ENCODE measurements around the gene NUAK2. TPM values are rescaled to one million over a fixed set of nuclear protein-coding genes. Genes with fewer than 3 reads are reported as not detected.

Gene NUAK2
- total and polyA plus RNA-seq, 4 donors: 1.3 to 2.4 (median 2.1) TPM

DNA sequence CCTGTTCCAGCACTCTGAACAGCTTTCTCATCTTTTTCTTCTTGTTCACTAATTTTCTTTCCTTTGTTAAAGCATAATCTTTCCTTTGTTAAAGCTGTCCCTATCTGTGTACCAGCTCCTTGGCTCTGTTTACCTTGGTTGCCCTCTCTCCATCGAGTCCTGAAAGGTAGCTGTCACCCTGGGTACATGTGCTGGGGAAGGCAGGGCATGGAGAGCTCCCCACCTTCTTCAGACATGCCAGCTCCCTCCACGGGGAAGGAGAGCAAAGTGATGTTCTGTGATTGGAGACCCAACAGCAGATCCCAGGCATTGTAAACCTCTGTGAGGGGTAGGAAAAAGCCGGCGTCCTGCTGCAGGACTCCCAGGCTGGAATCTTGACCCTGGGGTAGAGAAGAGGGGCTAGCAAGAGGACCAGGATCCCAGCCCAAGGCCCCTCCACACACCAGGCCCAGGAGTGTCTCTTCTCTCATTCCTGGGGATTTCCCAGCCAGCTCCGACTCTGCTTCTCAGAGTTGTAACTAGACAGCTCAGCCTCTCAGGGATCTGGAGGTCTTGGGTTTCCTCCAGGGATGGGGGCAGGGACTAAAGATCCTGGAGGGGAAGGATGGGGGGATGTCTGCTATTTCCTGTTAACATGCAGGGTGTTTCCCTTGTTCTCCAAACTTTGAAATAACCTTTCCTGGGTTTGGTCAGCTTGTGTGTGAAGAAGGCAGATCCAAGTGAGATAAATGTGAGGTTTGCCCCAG, 59.4 kb downstream of the NUAK2 start:
- WGBS: 47% methylated on average over 5 of the region's 5 CpGs
- peaks cover 0 to 5% (median 3%) of the 10 kb centered on the region in 4 donors for H3K4me1 ChIP-seq (ENCODE audit: control insufficient read depth in 4 of 4, insufficient read depth in 4 of 4, low read length in 3 of 4)
- no peak overlapping the region for H3K9ac ChIP-seq (ENCODE audit: low read depth in 1 of 2, low read length in 2 of 2)

GRCh38 chr1:205260948-205261732, 60.4 kb downstream of the NUAK2 start:
- DNase-seq (ENCODE audit: low spot score): no peak
- Histone ChIP-seq H3K27me3 (ENCODE audit: control insufficient read depth in 4 of 4, insufficient read depth in 4 of 4, low read length in 3 of 4) (peaks cover 0 to 2% (median 0%) of the 10 kb centered on the region in 4 donors), H3K9me3 (ENCODE audit: control insufficient read depth in 4 of 4, low read length in 3 of 4) (no peaks in the 10 kb centered on the region), H3K27ac (ENCODE audit: low read depth in 1 of 2, low read length in 2 of 2) (no peak overlapping the region), H3K36me3 (ENCODE audit: control insufficient read depth in 4 of 4, insufficient read depth in 3 of 4, low read depth in 1 of 4, low read length in 3 of 4) (no peaks in the 10 kb centered on the region), H3K4me1 (ENCODE audit: control insufficient read depth in 4 of 4, insufficient read depth in 4 of 4, low read length in 3 of 4) (no peaks in the 10 kb centered on the region), H3K4me3 (ENCODE audit: low read depth in 1 of 3, low read length in 3 of 3) (no peak overlapping the region), H3K9ac (ENCODE audit: low read depth in 1 of 2, low read length in 2 of 2) (no peak overlapping the region)
- 71% methylated on average over 8 of the region's 8 CpGs for WGBS
- TF ChIP-seq HNF4G (IDR thresholded peaks at IDR 0.05) (no peak), GABPA (IDR thresholded peaks at IDR 0.05 in 1 of 2, conservative IDR thresholded peaks at IDR 0.05 in 1 of 2) (no peak), REST (IDR thresholded peaks at IDR 0.05) (no peak), HNF4A (conservative IDR thresholded peaks at IDR 0.05) (no peak), FOXA1 (IDR thresholded peaks at IDR 0.05) (no peak), FOXA2 (IDR thresholded peaks at IDR 0.05) (no peak), RXRA (IDR thresholded peaks at IDR 0.05) (no peak), YY1 (IDR thresholded peaks at IDR 0.05) (no peak), ZBTB33 (IDR thresholded peaks at IDR 0.05) (no peak)
- TF ChIP-seq, protein P1, sequence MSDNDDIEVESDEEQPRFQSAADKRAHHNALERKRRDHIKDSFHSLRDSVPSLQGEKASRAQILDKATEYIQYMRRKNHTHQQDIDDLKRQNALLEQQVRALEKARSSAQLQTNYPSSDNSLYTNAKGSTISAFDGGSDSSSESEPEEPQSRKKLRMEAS (IDR thresholded peaks at IDR 0.05): no peak

More for the DNA sequence above, 59.4 kb downstream of the NUAK2 start:
- Histone ChIP-seq H3K9me3 (ENCODE audit: control insufficient read depth in 4 of 4, low read length in 3 of 4) (no peaks in the 10 kb centered on the region), H3K27ac (ENCODE audit: low read depth in 1 of 2, low read length in 2 of 2) (no peak overlapping the region), H3K27me3 (ENCODE audit: control insufficient read depth in 4 of 4, insufficient read depth in 4 of 4, low read length in 3 of 4) (peaks cover 0 to 2% (median 0%) of the 10 kb centered on the region in 4 donors), H3K4me3 (ENCODE audit: low read depth in 1 of 3, low read length in 3 of 3) (no peak overlapping the region), H3K36me3 (ENCODE audit: control insufficient read depth in 4 of 4, insufficient read depth in 3 of 4, low read depth in 1 of 4, low read length in 3 of 4) (no peaks in the 10 kb centered on the region)
- DNase-seq (ENCODE audit: low spot score): no peak
- TF ChIP-seq HNF4G (IDR thresholded peaks at IDR 0.05): no peak
